Caco-2 (cell line): ENCODE data around the gene SMIM29. TPM values are rescaled to one million over a fixed set of nuclear protein-coding genes. Genes with fewer than 3 reads are reported as not detected.
"Not testable (repeated sequence)": the region's sequence is repeated elsewhere in the genome, so short reads cannot be mapped to it uniquely, and the experiment has no call there.

ENCODE experiments used
- BruUV-seq: library from RNA; stranded (reverse); fragments of 400-500 nt; replicated peaks from 2 replicates; lab custom pipeline; 2021; lab: Mats Ljungman, UMichigan
- CTCF ChIA-PET: fragments of 300-600 bp; sonication (Branson Sonifier 250); formaldehyde crosslinking; loops from one replicate; lab custom pipeline; 2022; ENCODE audit warnings: antibody characterized with exemption; lab: Charles Lee
- POLR2A ChIA-PET: fragments of 300-600 bp; sonication (Branson Sonifier 250); formaldehyde crosslinking; loops from one replicate; lab custom pipeline; 2022; ENCODE audit warnings: antibody characterized with exemption; lab: Charles Lee
- DNase-seq, 2 experiments: peaks; one replicate each; pipeline versions ENCODE4 v3.0.0 to v3.0.0-alpha.2; 2020 to 2022
- H3K27me3 ChIP-seq: replicated peaks from 2 replicates; pipeline ENCODE4 v1.6.0; 2011; ENCODE audit warnings: low read length; ENCODE audit not compliant: control insufficient read depth, insufficient read depth
- H3K36me3 ChIP-seq: 2 replicates; pipeline ENCODE4 v1.5.1; 2011; ENCODE audit warnings: low read length; ENCODE audit not compliant: control insufficient read depth, insufficient read depth
- H3K4me1 ChIP-seq: fragments of 250-450 bp; sonication (Bioruptor Pico); 2 replicates; pipeline ENCODE4 v1.5.1; 2020; ENCODE audit warnings: mild to moderate bottlenecking
- H3K4me3 ChIP-seq: 2 replicates; pipeline ENCODE4 v1.5.1; 2011; ENCODE audit warnings: low read depth, mild to moderate bottlenecking, control low read depth, low read length
- H3K9me3 ChIP-seq: fragments of 250-450 bp; sonication (Bioruptor Pico); 2 replicates; pipeline ENCODE4 v1.5.1; 2020; ENCODE audit warnings: mild to moderate bottlenecking, moderate library complexity
- H3K27ac Mint-ChIP-seq: one replicate; pipeline ENCODE4 v1.8.0; 2022; ENCODE audit warnings: mixed read lengths; ENCODE audit not compliant: unreplicated experiment
- H3K27me3 Mint-ChIP-seq: one replicate; pipeline ENCODE4 v1.8.0; 2022; ENCODE audit warnings: mixed read lengths; ENCODE audit not compliant: insufficient read depth, unreplicated experiment
- H3K36me3 Mint-ChIP-seq: one replicate; pipeline ENCODE4 v1.8.0; 2022; ENCODE audit warnings: mild to moderate bottlenecking, mixed read lengths; ENCODE audit not compliant: insufficient read depth, unreplicated experiment
- H3K4me1 Mint-ChIP-seq: one replicate; pipeline ENCODE4 v1.8.0; 2022; ENCODE audit warnings: low read depth, mixed read lengths; ENCODE audit not compliant: unreplicated experiment
- H3K4me3 Mint-ChIP-seq: one replicate; pipeline ENCODE4 v1.8.0; 2022; ENCODE audit warnings: mild to moderate bottlenecking, moderate library complexity, mixed read lengths; ENCODE audit not compliant: unreplicated experiment
- H3K9me3 Mint-ChIP-seq: one replicate; pipeline ENCODE4 v1.8.0; 2022; ENCODE audit warnings: mixed read lengths; ENCODE audit not compliant: unreplicated experiment
- CTCF ChIP-seq, 2 experiments: fragments of 200-600 bp in 1 of 2; IDR thresholded peaks; 1 replicate in 1 of 2; 2 replicates in 1 of 2; pipeline versions ENCODE4 v1.5.1 to v1.8.0; 2011 to 2022; ENCODE audit warnings: antibody characterized with exemption in 1 of 2, control low read depth in 1 of 2, inconsistent platforms in 1 of 2, low read depth in 1 of 2, low read length in 1 of 2, mild to moderate bottlenecking in 1 of 2, moderate library complexity in 1 of 2; ENCODE audit not compliant: insufficient read depth in 1 of 2, severe bottlenecking in 1 of 2, unreplicated experiment in 1 of 2
- intact Hi-C: fragments of 100-400 bp; cut with micrococcal nuclease; formaldehyde crosslinking; loops from one replicate; pipeline ENCODE4 v1.10.0; 2022; ENCODE audit not compliant: unreplicated experiment
- total RNA-seq: library from RNA; stranded (reverse); gene quantifications from 2 replicates; pipeline ENCODE4 v1.2.3, GENCODE V29; 2022

Gene SMIM29
- total RNA-seq, 1 experiment from 2014 or later, result 16.0 TPM

GRCh38 chr6:34246563-34247391, 2.0 kb downstream of the SMIM29 start:
- ChIA-PET POLR2A (no interaction called here), CTCF (interaction anchor here (0.6 to 4.9 kb wide), 2 partner anchors 17 to 169 kb away, joined by 5 to 115 read pairs; no protein-coding TSS in a partner anchor)
- peak in 1 of 2 experiments; percentile 71 for DNase-seq
- H3K4me3 ChIP-seq, result no peak overlapping the region
- Mint-ChIP-seq H3K4me3 (peak overlapping the region; percentile 19), H3K27me3 (no peaks in the 10 kb centered on the region), H3K27ac (peak overlapping the region; percentile 78), H3K9me3 (no peaks in the 10 kb centered on the region), H3K36me3 (peaks cover 44% of the 10 kb centered on the region), H3K4me1 (peaks cover 7% of the 10 kb centered on the region)
- peaks cover 11% of the 10 kb centered on the region; the same call in 1 of the 2 replicates for H3K4me1 ChIP-seq
- H3K36me3 ChIP-seq, result no peaks in the 10 kb centered on the region; the same call in 1 of the 2 replicates
- intact Hi-C loops, result loop anchor here (5.0 to 10.0 kb wide), 2 partner anchors 49 to 358 kb away; no protein-coding TSS in a partner anchor
- no peaks in the 10 kb centered on the region for H3K9me3 ChIP-seq
- BruUV-seq, result no TSS peak
- H3K27me3 ChIP-seq, result no peaks in the 10 kb centered on the region
- peak; percentile 47 to 57 for TF ChIP-seq CTCF (IDR thresholded peaks at IDR 0.05; ENCODE audit: insufficient read depth in 1 of 2, low read depth in 1 of 2, low read length in 1 of 2, severe bottlenecking in 1 of 2, unreplicated experiment in 1 of 2)

GRCh38 chr6:34246249-34246562, 2.6 kb downstream of the SMIM29 start:
- Mint-ChIP-seq H3K9me3 (no peaks in the 10 kb centered on the region), H3K27me3 (no peaks in the 10 kb centered on the region), H3K36me3 (peaks cover 49% of the 10 kb centered on the region), H3K27ac (no peak overlapping the region), H3K4me3 (no peak overlapping the region), H3K4me1 (peaks cover 7% of the 10 kb centered on the region)
- H3K4me3 ChIP-seq, result no peak overlapping the region
- H3K27me3 ChIP-seq, result no peaks in the 10 kb centered on the region
- TF ChIP-seq CTCF (IDR thresholded peaks at IDR 0.05; ENCODE audit: insufficient read depth in 1 of 2, low read depth in 1 of 2, low read length in 1 of 2, severe bottlenecking in 1 of 2, unreplicated experiment in 1 of 2), result no peak
- ChIA-PET POLR2A (no interaction called here), CTCF (interaction anchor here (4.9 kb wide), 1 partner anchor 170 kb away, joined by 115 read pairs; no protein-coding TSS in a partner anchor)
- peaks cover 11% of the 10 kb centered on the region; the same call in 1 of the 2 replicates for H3K4me1 ChIP-seq
- H3K36me3 ChIP-seq, result no peaks in the 10 kb centered on the region; the same call in 1 of the 2 replicates
- intact Hi-C loops, result loop anchor here (5.0 to 10.0 kb wide), 2 partner anchors 49 to 359 kb away; no protein-coding TSS in a partner anchor
- no TSS peak for BruUV-seq
- no peak for DNase-seq
- no peaks in the 10 kb centered on the region for H3K9me3 ChIP-seq

GRCh38 chr6:34245761-34246140, 3.1 kb downstream of the SMIM29 start:
- intact Hi-C loops, result loop anchor here (5.0 to 10.0 kb wide), 2 partner anchors 48 to 359 kb away; no protein-coding TSS in a partner anchor
- H3K9me3 ChIP-seq, H3K9me3 Mint-ChIP-seq, H3K27me3 Mint-ChIP-seq, H3K27ac Mint-ChIP-seq, H3K4me3 ChIP-seq, H3K4me3 Mint-ChIP-seq, H3K27me3 ChIP-seq, H3K4me1 Mint-ChIP-seq, DNase-seq, POLR2A ChIA-PET, H3K36me3 ChIP-seq, BruUV-seq: not testable (repeated sequence)
- H3K4me1 ChIP-seq, result peaks cover 11% of the 10 kb centered on the region
- CTCF ChIA-PET, result interaction anchor here (4.9 kb wide), 1 partner anchor 170 kb away, joined by 115 read pairs; no protein-coding TSS in a partner anchor
- peaks cover 53% of the 10 kb centered on the region for H3K36me3 Mint-ChIP-seq

GRCh38 chr6:34245032-34245760, 3.6 kb downstream of the SMIM29 start:
- H3K9me3 Mint-ChIP-seq, H3K4me1 Mint-ChIP-seq, DNase-seq, POLR2A ChIA-PET, H3K9me3 ChIP-seq, H3K4me3 ChIP-seq, H3K27me3 Mint-ChIP-seq, H3K27me3 ChIP-seq, H3K36me3 ChIP-seq: not testable (repeated sequence)
- TSS peak; percentile 58 for BruUV-seq
- CTCF ChIA-PET, result interaction anchor here (1.0 kb wide), 1 partner anchor 170 kb away, joined by 3 read pairs; no protein-coding TSS in a partner anchor
- Mint-ChIP-seq H3K27ac (peak overlapping the region; percentile 45), H3K4me3 (peak overlapping the region; percentile 8), H3K36me3 (peaks cover 56% of the 10 kb centered on the region)
- intact Hi-C loops, result loop anchor here (5.0 to 10.0 kb wide), 2 partner anchors 48 to 360 kb away; no protein-coding TSS in a partner anchor
- H3K4me1 ChIP-seq, result peaks cover 16% of the 10 kb centered on the region
